Medulla oblongata (tissue), 1 donor: Measurements from ENCODE around the gene GPRASP3.
"Not testable (repeated sequence)": the region's sequence is repeated elsewhere in the genome, so short reads cannot be mapped to it uniquely, and the experiment has no call there.

Experiments
- DNase-seq: peaks from one replicate; pipeline ENCODE4 v3.0.0-alpha.2; 2015; ENCODE audit errors: extremely low spot score

GPRASP3 gene, protein sequence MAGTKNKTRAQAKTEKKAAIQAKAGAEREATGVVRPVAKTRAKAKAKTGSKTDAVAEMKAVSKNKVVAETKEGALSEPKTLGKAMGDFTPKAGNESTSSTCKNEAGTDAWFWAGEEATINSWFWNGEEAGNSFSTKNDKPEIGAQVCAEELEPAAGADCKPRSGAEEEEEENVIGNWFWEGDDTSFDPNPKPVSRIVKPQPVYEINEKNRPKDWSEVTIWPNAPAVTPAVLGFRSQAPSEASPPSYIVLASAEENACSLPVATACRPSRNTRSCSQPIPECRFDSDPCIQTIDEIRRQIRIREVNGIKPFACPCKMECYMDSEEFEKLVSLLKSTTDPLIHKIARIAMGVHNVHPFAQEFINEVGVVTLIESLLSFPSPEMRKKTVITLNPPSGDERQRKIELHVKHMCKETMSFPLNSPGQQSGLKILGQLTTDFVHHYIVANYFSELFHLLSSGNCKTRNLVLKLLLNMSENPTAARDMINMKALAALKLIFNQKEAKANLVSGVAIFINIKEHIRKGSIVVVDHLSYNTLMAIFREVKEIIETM

DNA sequence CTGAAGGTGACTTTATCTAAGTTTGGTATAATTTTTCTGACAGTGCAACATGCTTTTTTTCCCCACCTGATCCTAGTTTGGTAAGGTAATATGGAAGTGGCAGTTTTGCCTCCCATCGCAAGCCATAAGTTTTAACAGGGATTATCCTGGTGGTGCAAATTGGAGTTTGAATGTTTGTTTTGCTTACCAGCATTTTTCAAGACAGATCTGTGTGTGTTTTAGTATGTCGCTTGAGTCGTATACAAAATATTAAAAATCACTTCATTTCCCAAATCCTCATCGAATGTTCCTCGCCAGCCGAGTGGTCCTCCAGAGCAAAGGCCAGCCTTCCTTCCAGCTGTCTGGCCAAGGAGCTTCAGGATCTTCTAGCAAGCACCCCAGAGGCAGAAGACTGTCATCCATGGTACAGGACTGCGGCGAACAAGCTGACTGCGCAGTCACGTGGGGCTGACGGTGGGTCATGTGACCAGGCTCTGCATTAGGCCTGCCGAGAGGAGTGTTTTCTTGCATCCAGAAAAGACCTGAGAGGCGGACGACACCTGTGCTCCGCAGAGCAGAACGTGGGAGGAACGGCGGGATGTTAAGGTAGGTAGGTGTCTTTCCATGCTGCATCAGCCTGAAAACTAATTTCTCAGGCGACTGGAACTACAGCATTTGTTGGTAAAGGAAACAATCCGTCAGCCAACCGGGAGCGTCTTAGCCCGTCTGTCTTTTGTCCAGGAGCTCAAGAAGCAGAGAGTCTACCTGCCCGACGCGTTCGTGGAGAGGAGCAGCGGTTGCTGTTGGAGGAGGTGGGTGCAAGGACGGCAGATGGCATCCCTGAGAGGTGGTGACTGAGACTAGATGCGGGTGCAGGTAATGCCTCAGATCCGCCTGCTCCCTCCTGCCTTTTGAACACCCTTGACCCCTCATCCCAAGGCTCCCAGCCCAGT lies at the start of gene GPRASP3:
Gene GPRASP3, plus strand, starts transcription at position 507 of the 932 bp plus-strand sequence. CDS start 28,253 bp downstream, outside the sequence.
- peak; percentile 81 for DNase-seq

- DNase-seq, result no peak
These were observed 47.7 kb upstream of the GPRASP3 start for GRCh38 chrX:102672856-102673255.

DNA sequence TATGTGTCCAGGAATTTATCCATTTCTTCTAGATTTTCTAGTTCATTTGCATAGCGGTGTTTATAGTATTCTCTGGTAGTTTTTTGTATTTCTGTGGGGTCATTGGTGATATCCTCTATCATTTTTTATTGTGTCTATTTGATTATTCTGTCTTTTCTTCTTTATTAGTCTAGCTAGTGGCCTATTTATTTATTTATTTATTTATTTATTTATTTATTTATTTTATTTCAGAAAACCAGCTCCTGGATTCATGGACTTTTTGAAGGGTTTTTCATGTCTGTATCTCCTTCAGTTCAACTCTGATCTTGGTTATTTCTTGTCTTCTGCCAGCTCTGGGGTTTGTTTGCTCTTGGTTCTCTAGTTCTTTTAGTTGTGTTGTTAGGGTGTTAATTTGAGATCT lies 43.1 kb upstream of the GPRASP3 start:
- not testable (repeated sequence) for DNase-seq

DNA sequence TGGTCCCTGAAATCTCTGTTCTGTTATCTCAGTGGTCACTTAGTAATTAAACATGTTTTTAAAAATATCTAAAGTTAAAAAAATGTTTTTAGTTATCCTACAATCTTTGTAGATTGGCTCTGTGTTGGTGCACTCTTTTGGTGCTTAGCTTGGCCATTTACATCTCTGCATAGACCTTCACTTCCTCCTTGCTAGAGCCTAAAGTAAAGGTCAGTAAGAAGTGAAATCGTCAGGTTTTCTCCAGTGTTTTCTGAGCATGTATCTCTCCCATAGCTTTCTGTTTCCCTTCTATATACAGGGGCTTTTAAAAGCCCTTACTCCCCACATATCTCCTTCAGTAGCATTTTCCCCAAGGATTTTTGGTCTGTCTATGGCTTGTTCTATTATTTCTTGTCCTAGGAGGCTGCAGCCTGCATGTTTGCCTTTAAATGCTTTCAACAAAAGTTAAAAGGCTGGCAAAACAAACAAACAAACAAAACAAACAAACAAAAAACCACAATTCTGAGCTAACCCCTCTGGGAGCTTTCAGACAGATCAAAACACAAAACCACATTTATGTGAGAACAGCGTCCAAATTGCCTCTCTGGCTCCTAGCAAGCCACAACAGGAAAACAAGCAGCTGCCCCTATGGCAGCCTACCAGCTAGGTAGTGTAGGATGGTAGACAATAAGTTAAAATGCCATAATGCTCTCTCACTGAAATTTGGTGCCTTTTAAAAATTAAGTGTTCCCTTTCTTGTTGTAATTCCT lies 35.6 kb upstream of the GPRASP3 start:
- DNase-seq, result no peak

GRCh38 chrX:102694749-102695148 lies 25.8 kb upstream of the GPRASP3 start:
- no peak for DNase-seq

GRCh38 chrX:102696306-102696705 lies 24.2 kb upstream of the GPRASP3 start:
- no peak for DNase-seq

GRCh38 chrX:102697494-102697893 lies 23.0 kb upstream of the GPRASP3 start:
- DNase-seq, result no peak

DNA sequence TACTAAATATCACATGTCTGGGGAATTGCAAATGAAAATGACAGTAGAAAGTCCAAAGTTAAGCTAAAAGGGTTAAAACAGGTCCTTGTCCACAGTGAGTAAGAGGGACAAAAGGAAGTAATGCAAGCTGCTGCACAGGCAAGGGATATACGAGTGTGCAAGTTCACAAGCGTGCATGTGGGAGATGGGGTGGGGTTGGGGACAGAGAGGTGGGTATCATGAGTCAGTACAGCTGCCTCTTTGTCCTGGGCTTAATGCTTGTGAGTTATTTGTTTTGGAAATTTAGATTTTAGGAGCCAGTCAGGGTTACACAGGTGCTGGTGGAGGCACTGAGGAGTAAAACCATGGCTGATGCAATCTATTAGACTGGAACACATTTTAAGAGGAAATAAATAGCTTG lies 11.6 kb upstream of the GPRASP3 start:
- no peak for DNase-seq

DNA sequence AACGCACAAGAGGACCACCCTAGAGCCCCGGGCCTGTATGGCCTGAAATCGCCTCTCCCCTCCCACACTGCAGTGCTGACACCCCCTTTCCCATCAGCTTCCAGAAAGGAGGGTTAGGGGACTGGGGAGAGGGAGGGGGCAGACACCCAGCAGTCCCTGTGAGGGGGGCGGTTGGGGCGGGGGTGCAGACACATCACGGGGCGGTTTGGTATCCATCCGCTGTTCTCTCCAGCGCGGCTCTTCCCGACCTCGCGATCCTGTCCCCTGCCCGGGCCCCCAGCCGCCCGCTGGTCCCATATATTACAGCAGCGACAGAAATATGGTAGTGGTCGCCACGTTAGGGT lies 8.7 kb upstream of the GPRASP3 start:
- DNase-seq, result no peak

DNA sequence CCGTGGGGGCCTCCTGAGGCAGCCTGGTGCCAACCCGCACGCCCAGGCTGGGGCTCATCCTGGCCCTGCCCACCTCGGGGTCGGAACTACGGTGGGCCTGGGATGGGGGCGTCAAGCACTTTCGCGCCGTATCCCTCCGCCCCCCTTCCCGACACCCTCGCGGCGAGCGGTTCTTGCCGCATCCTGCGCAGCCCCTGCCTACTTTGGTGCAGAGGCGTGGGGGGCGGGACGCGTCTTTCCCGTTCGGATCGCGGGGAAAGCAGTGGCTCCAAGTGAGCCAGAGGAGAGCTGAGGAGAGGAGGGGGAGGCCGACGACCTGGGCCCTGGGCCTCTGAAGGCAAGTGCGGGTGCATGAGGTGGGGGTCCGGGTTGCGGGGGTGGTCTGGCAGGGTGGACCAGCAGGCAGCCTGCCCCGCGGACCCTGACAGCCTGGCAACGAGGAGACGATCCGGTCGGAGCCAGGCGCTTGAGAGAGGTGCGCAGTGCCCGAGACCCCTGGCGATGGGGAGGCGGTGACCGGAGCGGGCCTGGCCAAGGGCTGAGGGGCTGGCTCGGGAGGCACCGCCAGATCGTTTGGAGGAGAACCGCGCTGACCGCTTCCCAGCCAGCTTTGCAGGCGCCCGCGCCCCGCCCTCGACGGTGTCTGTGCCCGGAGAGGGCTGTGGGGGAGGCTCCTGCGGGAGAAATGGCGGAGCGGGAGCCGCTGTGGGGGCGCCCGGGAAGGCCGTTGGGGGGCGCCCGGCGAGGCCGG lies 8.2 kb upstream of the GPRASP3 start, which contains the start of gene GPRASP2:
Gene GPRASP2, plus strand, starts transcription at position 233 of the 751 bp plus-strand sequence. CDS start 2,422 bp downstream, outside the sequence.
- peak; percentile 12 for DNase-seq

GRCh38 chrX:102712981-102713625 lies 7.4 kb upstream of the GPRASP3 start:
- peak; percentile 72 for DNase-seq

DNA sequence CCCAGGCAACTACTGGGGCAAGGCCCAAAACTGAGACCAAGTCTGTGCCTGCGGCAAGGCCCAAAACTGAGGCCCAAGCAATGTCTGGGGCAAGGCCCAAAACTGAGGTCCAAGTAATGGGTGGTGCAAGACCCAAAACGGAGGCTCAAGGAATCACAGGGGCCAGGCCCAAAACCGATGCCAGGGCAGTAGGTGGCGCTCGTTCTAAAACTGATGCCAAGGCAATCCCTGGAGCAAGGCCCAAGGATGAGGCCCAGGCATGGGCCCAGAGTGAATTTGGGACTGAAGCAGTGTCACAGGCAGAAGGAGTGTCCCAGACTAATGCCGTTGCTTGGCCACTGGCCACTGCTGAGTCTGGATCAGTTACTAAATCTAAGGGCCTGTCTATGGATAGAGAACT lies 5.5 kb upstream of the GPRASP3 start:
- peak; percentile 2 for DNase-seq

- no peak for DNase-seq
These were observed 4.6 kb upstream of the GPRASP3 start for GRCh38 chrX:102715967-102716366.

- not testable (repeated sequence) for DNase-seq
These were observed 595 bp downstream of the GPRASP3 start for GRCh38 chrX:102721169-102721506.

DNA sequence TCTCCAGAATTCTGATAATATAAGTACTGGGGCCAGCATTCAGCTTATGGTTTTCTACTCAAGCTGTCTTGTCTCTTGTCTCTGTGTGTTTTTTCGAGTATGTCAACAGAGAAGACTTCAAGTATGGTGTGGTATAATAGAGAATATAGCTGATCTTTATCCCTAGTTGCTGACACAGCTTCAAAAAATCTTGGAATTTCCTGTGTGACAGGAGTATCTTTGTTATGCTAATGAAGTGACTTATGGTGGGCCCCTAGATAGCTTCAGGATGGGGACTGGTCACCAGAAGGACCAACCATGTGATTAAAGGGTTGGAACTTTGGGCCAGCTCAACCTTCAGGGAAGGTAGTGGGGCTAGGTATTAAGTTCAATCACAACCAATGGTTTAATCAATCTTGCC lies 2.9 kb downstream of the GPRASP3 start:
- DNase-seq, result no peak

- DNase-seq, result no peak
These were observed 7.2 kb downstream of the GPRASP3 start for GRCh38 chrX:102727761-102728160.

- DNase-seq, result no peak
These were observed 8.1 kb downstream of the GPRASP3 start for GRCh38 chrX:102728646-102729045.

GRCh38 chrX:102739657-102740056 lies 19.1 kb downstream of the GPRASP3 start:
- no peak for DNase-seq

GRCh38 chrX:102744307-102744706 lies 23.8 kb downstream of the GPRASP3 start:
- DNase-seq, result no peak

DNA sequence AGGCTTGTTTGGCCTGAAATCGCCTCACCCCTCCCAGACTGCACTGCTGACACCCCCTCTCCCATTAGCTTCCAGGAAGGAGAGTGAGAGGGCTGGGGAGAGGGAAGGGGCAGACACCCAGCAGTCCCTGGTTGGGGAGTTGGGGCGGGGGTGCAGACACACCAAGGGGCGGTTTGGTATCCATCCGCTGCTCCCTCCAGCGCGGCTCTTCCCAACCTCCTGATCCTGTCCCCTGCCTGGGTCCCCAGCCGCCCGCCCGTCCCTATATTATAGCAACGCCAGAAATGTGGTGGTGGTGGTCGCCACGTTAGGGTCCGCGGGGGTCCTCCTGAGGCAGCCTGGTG lies 24.9 kb downstream of the GPRASP3 start:
- DNase-seq, result no peak
